GM21825 (cell line): ENCODE measurements around the gene TCF25.
A peak's percentile ranks its signal among the peaks of the same experiment; 100 is the strongest.

Experiments
- ATAC-seq: cut with Tn5 transposase; IDR thresholded peaks from one replicate; pipeline ENCODE4 v1.9.1; 2021; ENCODE audit warnings: mild to moderate bottlenecking, moderate library complexity; ENCODE audit not compliant: unreplicated experiment

The TCF25 gene

GRCh38 chr16:89936034-89936433, 62.6 kb downstream of the TCF25 start:
- ATAC-seq: no peak

GRCh38 chr16:89936508-89936907, 63.1 kb downstream of the TCF25 start:
- ATAC-seq: no peak

- ATAC-seq: no peak
Measured at GRCh38 chr16:89936981-89937380, 63.6 kb downstream of the TCF25 start.

GRCh38 chr16:89938175-89938885, 64.9 kb downstream of the TCF25 start:
- no peak for ATAC-seq

GRCh38 chr16:89944773-89945172, 71.4 kb downstream of the TCF25 start:
- ATAC-seq: no peak

GRCh38 chr16:89945654-89946053, 72.3 kb downstream of the TCF25 start:
- no peak for ATAC-seq

GRCh38 chr16:89946515-89946914, 73.1 kb downstream of the TCF25 start:
- no peak for ATAC-seq

GRCh38 chr16:89949121-89949742, 75.8 kb downstream of the TCF25 start:
- ATAC-seq: no peak

- no peak for ATAC-seq
Measured at GRCh38 chr16:89949756-89950155, 76.4 kb downstream of the TCF25 start.

- ATAC-seq: no peak
Measured at GRCh38 chr16:89951509-89951908, 78.1 kb downstream of the TCF25 start.

GRCh38 chr16:89952049-89952448, 78.7 kb downstream of the TCF25 start:
- no peak for ATAC-seq

GRCh38 chr16:89952551-89952950, 79.2 kb downstream of the TCF25 start:
- no peak for ATAC-seq

GRCh38 chr16:89953671-89954406, 80.4 kb downstream of the TCF25 start:
- ATAC-seq: peak; percentile 57

GRCh38 chr16:89954462-89954861, 81.1 kb downstream of the TCF25 start:
- ATAC-seq: no peak

GRCh38 chr16:89955001-89955685, 81.8 kb downstream of the TCF25 start:
- no peak for ATAC-seq

GRCh38 chr16:89956505-89957215, 83.3 kb downstream of the TCF25 start:
- ATAC-seq: no peak

GRCh38 chr16:89957216-89957785, 83.9 kb downstream of the TCF25 start:
- ATAC-seq: no peak

GRCh38 chr16:89958068-89958467, 84.7 kb downstream of the TCF25 start:
- ATAC-seq: no peak

- no peak for ATAC-seq
Measured at GRCh38 chr16:89958596-89958995, 85.2 kb downstream of the TCF25 start.

- ATAC-seq: no peak
Measured at GRCh38 chr16:89960966-89961365, 87.6 kb downstream of the TCF25 start.
